Suppressor macrophage (primary cell): ENCODE data around the gene SERGEF.
"Not testable (repeated sequence)": the region's sequence is repeated elsewhere in the genome, so short reads cannot be mapped to it uniquely, and the experiment has no call there.

Experiments
- DNase-seq, 4 experiments: peaks; one replicate each; pipeline ENCODE4 v3.0.0-alpha.2; 2020 to 2022

SERGEF gene

DNA sequence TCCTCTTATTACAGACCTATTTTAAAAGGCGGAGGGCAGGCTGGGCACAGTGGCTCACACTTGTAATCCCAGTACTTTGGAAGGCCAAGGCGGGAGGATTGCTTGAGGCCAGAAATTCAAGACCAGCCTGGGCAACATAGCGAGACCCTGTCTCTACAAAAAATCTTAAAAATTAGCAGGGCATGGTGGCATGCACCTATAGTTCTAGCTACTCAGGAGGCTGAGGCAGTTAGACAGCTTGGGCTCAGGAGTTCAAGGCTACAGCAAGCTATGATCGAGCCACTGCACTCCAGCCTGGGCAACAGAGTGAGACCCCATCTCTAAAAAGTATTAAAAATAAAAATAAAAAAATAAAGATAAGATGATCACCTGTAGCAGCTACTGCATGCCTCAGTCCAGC lies 12.7 kb downstream of the SERGEF start:
- DNase-seq = not testable (repeated sequence)

GRCh38 chr11:17992916-17993315 lies 19.9 kb downstream of the SERGEF start:
- no peak for DNase-seq

DNA sequence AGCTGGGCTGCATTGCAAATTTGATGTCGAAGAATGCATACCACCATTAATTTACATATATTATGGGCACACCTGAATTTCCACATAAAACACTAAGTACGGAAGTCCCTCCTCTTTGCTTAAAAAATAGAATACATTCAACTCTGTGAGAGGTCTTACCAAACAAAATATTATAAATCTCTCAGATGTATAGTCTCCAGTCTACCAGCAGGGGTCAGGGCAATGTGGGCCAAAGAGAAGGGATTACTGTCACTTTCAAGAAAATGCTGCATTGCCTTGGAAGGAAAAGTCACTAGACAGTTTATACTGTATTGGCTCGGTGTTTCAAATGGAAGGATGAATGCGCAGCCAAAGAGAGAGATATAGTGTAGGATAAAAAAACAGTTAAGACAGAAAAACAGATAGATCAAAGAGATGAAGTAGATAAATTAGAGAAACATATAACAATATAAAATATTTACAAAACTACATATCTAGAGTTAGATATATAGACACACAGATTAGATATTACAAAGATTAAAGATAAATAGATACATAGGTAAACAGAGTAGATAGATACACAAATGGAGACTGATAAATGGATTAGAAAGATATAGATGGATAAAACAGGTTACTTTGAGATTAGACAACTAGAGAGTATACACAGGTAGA lies 20.9 kb downstream of the SERGEF start:
- peak; percentile 32 to 72 (median 58) for DNase-seq

DNA sequence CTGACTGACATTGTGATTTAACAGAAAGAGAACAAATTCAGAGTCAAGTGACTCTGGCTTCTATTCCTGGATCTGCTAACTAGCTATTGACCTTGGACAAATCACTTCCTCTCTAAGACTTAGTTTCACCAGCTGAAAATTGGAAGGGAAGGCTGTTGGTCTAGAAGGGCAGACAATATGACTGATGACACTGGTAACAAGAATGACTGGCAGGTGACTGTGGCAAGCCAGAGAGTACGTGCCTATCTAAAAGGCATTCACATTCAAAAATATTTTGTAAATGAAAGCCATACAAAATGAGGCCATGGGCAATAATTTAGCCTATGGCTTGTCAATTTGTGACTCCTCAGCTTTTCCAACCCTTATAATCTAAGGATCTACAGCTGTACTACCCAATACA lies 23.5 kb downstream of the SERGEF start:
- peak in 3 of 4 experiments; percentile 12 to 44 (median 40) for DNase-seq

DNA sequence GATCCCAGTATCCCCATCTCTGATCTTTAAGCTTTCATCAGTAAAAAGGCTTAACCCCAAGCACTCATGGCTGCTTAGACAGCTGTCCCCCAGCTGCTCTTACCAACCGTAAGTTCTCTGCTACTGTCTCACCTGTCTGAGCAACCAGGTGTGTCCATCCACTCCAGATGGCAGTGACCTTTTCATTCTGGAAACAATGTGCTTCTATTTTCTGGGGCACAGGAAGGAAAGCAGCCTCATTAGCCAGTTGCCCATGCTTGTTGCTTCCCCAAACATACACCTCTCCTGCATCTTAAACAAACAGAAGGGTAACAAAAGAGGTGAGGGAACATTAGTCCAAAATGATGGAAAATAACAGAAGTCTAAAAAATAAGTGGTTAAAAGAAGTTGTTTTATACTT lies 24.4 kb downstream of the SERGEF start:
- DNase-seq = no peak

- no peak for DNase-seq
Measured at GRCh38 chr11:17987826-17988225, 25.0 kb downstream of the SERGEF start.

- DNase-seq = no peak
Measured at GRCh38 chr11:17986711-17987220, 26.1 kb downstream of the SERGEF start.

DNA sequence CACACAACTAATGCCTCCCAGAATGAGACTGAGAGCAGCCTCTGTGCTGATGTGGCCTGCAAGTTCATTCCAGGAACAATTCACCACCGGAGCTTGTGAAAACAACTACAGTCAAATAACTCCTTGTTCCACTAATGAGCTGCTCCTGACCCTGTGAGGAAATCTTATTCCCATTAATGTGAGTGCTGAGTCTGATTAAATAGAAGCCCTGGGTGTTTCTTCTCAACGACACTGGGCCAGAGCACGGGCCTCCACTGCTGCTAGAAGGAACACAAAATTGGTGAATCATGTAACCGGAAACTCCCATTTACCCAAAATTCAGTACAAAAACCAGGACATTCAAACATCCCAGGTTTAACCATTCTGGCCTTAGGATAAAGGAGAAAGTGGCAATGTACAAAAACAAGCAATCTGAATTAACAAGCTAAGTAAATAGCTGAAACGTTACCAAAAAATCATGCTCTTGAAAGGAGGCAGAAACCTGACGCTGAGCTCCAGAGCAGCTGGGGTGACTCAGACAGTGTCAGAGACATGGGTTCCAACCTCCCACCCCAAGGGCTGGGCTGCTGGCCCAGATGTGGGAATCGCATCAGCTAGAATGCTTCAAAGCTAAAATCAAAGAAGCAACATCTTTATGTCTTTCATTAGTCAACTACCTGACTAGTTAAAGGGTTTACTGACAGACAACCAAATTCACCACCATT lies 26.7 kb downstream of the SERGEF start:
- no peak for DNase-seq

- DNase-seq = no peak
Measured at GRCh38 chr11:17985517-17985916, 27.3 kb downstream of the SERGEF start.

- no peak for DNase-seq
Measured at GRCh38 chr11:17983569-17983968, 29.3 kb downstream of the SERGEF start.

DNA sequence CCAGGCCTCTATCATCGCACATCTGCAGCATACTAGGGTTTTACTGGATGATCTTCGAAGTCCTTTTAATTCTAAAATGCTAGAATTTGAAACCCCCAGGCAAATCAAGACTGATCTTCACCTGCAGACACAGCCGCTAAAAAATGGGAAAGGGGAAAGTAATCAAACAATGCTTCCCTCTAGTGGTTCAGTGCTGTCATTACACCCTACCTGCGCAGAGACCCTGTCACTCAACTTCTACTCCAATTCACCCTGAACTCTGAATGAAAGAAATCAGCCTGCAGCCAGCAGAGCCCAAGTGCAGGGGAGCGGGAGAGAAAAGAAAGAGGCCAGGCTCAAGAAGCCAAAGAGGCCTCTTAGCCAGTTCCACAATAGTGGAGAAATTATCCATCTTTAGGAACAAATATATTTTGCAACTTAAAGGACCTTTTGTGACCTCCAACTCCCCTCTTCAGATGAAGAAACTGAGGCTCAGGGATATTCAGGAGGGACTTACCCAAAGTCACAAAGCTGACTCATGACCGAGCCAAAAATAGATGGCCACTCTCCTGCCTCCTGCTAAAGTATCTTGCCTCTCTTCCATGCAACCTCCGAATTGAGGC lies 33.0 kb downstream of the SERGEF start:
- peak; percentile 22 to 53 (median 37) for DNase-seq

- peak; percentile 53 to 70 (median 57) for DNase-seq
Measured at GRCh38 chr11:17978553-17979287, 34.1 kb downstream of the SERGEF start.

GRCh38 chr11:17976651-17977050 lies 36.2 kb downstream of the SERGEF start:
- DNase-seq = no peak

DNA sequence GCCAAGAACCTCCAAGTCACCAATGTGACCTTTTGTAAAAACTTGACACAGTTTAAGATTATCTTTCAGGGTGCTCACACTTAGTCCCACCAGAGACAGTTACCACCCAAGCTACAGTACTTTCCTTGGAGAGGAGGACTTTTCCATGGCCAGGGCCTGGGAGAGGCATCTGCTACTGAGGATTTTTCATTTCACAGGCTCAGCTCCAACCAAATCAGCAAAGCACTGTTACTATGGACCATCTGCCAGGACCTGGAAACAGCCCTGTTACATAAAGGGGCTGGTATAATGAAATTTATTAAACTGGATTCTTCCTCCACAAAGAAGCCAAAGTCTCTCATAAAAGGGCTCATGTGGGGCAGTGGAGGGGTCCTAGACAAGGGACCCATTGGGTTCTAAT lies 38.6 kb downstream of the SERGEF start:
- no peak for DNase-seq

GRCh38 chr11:17972987-17973386 lies 39.9 kb downstream of the SERGEF start:
- DNase-seq = peak; percentile 12 to 38 (median 28)

DNA sequence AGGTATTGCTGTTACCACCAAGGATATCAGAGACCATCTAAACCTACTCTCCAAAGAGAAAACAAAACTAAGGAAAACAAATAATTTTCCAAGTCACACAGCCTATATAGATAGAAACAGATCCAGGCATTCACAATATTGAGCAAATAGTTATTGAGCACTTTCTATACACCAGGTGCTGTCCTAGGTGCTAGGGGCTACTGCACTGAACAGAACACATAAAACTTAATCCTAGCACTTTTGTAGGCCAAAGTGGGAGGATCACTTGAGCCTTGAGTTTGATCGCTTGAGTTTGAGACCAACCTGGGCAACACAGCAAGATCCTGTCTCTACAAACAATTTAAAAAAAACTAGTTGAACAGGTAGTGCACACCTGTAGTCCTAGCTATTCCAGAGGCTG lies 44.6 kb downstream of the SERGEF start:
- no peak for DNase-seq

- no peak for DNase-seq
Measured at GRCh38 chr11:17967661-17968060, 45.2 kb downstream of the SERGEF start.

GRCh38 chr11:17960091-17960490 lies 52.8 kb downstream of the SERGEF start:
- DNase-seq = no peak

GRCh38 chr11:17958446-17958845 lies 54.4 kb downstream of the SERGEF start:
- no peak for DNase-seq

- DNase-seq = peak; percentile 29 to 63 (median 58)
Measured at GRCh38 chr11:17954395-17955252, 58.2 kb downstream of the SERGEF start.

- DNase-seq = no peak
Measured at GRCh38 chr11:17952487-17952886, 60.4 kb downstream of the SERGEF start.
